NCI-H146 treated with DMSO at 0.1 percent for 48 hours (cell line): ENCODE data around the gene SLC35E4.
"Not testable (repeated sequence)": the region's sequence is repeated elsewhere in the genome, so short reads cannot be mapped to it uniquely, and the experiment has no call there.

Experiments
- DNase-seq: peaks from one replicate; lab custom pipeline; 2025; ENCODE audit not compliant: unreplicated experiment; lab: John Stamatoyannopoulos, UW

Gene SLC35E4

DNA sequence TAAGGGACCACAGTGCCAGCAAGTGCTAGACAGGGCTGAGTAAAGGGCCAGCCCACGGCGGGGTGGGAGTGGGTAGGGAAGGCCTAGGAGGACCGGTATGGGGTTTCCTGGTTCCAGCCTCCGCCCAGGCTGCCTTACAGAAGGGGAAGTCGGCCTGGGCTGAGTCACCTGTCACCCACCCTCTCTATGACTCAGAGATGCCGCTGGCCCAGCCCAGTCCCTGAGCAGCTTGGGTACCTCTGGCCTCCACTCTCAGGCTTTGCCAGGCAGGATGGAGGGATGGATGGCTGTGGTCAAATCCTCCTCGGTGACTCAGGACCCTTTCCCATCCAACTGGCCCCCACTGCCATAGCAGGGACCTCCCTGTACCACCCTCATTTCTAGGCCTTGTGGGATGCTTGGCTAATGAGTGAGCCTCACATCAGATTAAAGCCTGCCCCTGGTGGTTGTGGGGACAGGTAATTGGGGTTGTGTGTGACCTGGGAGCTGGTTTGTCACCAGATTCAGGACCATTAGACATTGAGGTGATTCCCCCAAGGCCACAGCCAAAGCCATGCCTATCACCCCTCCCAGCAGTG, 13.9 kb downstream of the SLC35E4 start:
- no peak for DNase-seq

DNA sequence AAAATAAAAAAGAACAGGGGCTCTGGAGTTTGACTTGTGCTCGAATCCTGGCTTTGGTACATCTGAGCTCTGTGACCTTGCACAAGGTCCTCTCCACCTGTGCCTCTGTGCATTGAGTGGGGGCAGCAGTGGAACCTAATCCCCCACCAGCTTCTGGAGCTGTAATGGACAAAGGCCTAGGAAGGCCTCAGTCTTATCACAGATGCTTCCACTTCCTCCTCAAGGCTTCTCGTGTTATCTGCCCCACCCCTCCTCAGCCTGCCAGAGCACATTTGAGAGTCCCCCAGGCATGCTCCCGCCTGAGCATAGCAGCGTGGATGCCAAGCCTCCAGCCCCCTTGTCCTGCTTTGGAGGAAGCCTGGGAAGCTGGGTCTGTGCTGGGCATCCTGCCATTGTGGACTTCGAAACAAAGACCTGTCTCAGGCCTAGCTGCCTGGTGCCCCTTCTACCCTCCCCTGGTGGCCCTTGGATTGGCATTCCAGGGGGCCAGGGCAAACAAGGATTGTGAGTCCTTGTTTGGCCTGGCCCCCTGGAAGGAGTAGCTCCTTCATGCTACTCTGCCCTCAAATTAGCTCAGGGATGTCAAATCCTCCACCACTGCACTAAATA, 15.0 kb downstream of the SLC35E4 start:
- no peak for DNase-seq

- DNase-seq: no peak
Measured at GRCh38 chr22:30652852-30653251, 17.3 kb downstream of the SLC35E4 start.

DNA sequence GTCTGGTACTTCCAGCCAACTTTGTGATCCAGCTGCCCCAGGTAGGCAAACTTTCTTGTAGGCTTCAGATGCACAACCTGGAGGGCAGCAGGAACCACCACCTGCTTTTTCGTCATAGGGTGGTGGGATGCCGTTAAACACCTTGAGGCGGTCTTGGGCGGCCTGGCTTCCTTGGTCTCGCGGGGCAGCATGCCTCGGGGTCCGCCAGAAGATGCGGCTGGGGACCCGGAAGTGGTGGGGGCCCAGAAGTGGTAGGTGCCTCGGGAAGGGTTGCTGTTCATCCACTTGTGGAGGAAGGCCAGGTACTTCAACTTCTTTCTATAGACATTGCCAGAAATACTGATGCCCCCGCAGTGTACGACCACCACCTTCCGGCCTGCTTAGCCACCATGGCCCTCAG, 18.8 kb downstream of the SLC35E4 start:
- DNase-seq: no peak

GRCh38 chr22:30655532-30655931, 20.0 kb downstream of the SLC35E4 start:
- DNase-seq: no peak

- DNase-seq: peak; percentile 23
Measured at GRCh38 chr22:30662040-30662439, 26.5 kb downstream of the SLC35E4 start.

GRCh38 chr22:30664798-30665197, 29.2 kb downstream of the SLC35E4 start:
- DNase-seq: no peak

DNA sequence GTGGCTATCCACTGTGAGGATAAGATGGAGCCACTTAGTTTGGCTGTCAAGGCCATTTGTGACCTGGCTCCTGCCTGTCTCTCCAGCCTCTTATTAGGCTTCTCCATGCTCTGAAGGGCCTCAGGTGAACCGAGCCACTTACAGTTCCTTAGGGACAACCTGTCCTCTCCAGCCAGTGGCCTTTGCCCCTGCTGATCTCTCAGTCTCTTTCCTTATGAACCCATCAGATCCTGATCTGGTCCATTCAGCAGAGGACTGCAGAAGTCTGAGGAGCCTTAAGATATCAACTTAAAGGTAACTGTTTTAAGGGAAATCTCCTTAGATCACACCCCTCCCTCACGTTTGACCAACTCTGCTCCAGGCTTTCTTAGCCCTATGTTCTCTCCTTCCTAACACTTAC, 29.7 kb downstream of the SLC35E4 start:
- no peak for DNase-seq

DNA sequence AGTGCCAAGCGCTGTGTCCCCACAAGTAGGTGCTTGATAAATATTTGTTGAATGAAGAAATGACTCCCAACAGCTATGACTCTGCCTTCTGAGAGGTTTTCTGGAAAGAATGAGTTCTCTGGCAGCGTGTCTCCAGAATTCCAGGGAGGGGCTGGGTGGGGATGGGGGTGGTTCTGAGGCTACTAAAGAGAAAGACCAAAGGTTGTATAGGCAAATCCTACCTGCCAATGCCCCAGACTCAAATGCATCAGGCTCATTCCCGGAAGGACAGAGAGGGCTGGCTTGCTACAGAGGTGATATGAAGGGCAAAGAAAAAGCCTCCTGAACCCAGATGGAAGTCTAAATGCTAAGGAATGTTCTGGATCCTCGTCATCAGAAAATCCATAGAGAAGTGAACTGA, 30.2 kb downstream of the SLC35E4 start:
- DNase-seq: no peak

DNA sequence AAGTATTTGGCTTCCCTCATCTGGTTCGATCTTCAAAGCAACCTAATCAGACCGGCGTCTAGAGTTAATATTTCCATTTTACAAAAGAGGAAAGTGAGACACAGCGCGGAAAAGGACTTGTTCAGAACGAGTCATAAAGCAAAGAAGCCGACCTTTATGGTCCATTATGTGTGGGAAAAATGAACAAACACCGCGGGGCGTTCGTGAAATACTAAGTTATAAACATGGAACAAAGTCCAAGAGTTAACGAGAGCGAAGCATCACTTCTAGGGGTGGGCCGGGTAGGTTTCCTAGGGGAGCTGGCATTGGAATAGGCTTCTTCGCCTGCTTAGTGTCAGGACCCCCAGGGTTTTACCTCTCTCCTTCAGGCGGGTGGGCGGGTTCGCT, 31.5 kb downstream of the SLC35E4 start:
- DNase-seq: no peak

GRCh38 chr22:30667494-30668385, 32.2 kb downstream of the SLC35E4 start, which contains the start of gene DUSP18:
TSS of gene DUSP18 (minus strand) at chr22:30667875. CDS start at chr22:30664003, 3,872 bp downstream.
- peak; percentile 81 for DNase-seq

DNA sequence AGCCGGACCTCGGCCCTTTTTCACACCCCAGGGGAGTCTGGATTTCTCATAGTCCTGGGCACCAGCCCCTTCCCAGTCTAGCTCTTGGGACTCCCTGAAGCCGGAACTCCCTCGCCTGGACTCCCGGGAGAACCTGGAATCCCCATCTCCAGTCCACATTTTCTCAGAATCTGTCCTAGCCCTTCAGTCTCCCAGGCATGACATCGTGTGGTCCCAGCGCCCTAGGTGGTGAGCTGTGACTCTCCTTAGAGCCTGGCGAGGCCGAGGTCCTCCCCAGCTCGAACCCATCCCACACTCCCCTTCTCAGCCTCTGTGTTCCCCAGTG, 32.8 kb downstream of the SLC35E4 start:
- DNase-seq: no peak

- no peak for DNase-seq
Measured at GRCh38 chr22:30671071-30671470, 35.5 kb downstream of the SLC35E4 start.

DNA sequence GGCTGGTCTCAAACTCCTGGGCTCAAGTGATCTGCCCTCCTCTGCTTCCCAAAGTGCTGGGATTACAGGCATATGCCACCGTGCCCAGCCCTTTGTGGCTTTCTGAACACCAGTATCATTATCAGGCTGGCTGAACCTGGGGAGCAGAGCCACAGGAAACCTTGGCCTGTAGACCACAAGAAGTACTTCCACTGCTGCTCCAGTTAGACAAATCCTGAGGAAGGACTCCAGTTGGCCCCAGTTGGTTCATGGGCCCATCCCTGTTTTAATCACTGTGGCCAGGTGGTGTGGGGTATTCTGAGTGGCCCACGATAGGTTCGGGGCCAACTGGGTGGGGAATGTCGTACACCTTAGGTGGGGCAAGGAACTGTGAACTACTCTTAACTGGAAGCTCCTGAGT, 37.6 kb downstream of the SLC35E4 start:
- no peak for DNase-seq

GRCh38 chr22:30674482-30674881, 38.9 kb downstream of the SLC35E4 start:
- no peak for DNase-seq

DNA sequence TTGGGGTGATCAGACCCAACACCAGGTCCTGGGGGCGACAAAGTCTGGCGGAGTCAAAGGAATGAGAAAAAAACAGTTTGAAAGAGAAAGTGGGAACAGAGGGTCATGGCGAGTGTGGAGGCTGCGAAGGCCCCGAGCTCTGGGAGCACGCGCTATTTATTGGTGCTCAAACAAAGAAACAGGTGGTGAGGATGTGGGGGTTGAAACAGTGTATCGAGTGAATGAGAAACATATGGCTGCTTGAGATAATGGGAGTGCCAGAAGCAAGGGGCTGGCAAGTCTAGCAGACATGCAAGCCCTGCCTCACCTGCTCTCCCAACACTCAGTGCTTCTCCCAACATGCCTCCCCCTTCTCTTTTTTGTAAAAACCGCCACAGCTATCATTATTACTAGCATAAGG, 39.9 kb downstream of the SLC35E4 start:
- peak; percentile 50 for DNase-seq

- not testable (repeated sequence) for DNase-seq
Measured at GRCh38 chr22:30676565-30676964, 41.0 kb downstream of the SLC35E4 start.

DNA sequence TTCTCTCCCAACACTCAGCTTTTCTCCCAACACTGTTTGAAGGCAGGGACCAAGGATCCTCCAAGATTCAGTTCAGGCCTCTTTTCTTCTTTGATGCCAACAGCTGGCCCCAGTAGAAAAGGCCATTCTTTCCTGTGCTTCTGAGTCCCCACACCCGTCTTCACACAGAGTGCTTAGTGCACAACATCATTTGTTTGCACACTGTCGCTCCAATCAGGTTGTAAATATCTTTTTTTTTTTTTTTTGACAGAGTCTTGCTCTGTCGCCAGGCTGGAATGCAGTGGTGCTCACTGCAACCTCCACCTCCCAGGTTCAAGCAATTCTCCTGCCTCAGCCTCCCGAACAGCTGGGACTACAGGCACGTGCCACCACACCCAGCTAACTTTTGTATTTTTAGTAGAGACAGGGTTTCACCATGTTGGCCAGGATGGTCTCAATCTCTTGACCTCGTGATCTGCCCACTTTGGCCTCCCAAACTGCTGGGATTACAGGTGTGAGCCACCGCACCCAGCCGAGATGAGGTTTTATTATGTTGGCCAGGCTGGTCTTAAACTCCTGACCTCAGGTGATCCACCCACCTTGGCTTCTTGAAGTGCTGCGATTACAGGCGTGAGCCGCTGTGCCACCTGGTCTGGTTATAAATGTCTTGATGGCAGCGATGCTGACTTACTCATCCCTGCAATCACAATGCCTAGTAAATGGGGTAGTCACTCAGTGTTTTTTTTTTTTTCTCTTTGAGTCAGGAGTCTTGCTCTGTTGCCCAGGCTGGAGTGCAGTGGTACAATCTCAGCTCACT, 44.5 kb downstream of the SLC35E4 start:
- DNase-seq: not testable (repeated sequence)

DNA sequence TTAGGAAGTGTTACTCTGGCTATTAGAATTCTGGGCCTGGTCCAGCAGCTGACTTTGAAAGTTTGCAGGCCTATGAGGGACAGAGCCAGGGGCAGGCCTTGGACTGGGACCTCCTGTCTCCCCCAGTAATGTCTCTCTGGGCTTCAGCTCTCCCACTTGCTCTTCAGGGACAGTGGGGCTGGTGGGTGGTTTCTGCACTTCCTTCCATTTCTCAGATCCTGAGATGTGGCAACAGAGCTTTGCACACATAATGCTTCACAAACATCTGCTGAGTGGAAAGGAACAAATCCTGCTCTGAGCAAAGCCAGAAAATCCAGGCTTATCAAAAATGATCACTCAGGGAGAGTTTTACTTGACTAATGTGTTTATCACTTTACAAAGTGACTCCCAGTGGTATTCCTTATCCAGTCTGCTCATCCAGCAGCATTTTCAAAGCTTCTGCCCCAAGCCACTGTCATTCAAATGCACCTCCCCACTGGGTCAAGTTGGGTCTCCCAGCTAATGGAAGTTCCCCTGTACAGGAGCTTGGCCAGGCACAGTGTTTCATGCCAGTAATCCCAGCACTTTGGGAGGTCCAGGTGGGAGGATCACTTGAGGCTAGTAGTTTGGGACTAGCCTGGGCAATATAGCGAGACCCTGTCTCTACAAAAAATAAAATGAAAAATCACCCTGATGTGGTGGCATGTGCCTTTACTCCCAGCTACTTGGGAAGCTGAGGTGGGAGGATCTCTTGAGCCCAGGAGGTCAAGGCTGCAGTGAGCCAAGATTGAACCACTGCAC, 45.6 kb downstream of the SLC35E4 start:
- DNase-seq: no peak

DNA sequence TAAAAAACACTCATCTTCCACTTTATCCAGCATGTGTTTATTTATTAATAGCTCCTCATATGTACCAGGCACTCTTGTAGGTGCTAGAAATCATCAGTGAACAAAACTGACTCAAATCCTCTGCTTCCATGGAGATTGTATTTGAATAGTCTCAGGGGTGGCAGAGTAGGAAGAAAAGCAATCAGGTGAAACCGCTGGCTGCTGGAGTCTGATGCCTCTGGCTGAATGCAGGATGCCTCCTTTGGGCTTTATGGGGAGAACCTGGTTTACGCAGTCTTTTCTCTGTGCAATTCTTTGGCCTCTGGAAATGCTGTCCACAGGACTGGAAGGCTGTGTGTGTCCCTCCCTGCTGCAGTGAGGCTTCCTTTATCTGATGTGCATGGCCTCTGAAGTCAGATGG, 46.2 kb downstream of the SLC35E4 start:
- DNase-seq: no peak

DNA sequence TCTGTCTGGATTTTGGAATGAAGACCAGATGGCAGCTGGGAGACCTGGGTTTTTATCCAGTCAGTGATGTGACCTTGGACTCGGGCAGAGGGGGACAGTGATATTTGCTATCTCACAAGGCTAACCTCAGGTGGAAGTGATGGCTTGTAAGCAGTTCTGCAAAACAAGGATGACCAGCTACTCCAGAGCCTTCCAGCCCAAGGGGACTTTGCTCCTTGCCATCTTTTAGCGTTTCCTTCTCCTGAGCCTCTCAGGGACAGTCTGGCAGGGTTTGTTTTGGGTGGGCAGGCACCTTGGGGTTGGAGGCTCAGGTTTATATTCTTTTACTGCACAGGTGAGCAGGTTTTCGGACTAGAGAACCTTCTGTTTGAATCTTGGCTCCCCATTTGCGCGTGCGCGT, 49.6 kb downstream of the SLC35E4 start:
- DNase-seq: no peak
